Measurements from ENCODE around the gene MFN2.

DNA sequence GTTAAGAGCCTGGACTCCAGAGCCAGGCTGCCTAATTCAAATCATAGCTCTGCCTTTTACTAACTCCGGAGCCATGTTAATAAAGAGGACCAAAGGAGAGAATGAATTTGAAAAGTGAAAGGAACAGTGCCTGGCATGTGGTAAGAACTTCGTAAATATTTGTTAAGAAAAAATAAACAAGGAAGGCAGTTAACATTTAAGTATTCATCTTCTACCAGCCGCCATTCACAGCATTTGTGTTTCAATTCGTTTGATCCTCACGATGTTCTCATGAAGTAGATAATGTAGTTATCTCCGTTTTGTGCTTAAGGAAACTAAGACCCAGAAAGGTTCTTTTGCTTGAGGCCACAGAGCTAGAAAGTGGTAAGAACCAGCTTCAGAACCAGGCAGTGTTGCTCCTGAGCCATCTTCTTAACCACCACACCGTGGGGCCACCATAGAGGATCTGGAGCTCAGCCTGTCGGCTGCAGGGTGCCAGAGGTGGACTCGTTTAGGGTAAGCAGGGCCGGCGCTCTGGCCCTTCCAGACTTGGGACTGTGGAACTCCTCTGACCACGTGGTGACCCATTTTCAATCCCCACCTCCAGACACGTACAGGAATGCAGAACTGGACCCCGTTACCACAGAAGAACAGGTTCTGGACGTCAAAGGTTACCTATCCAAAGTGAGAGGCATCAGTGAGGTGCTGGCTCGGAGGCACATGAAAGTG is 11.9 kb downstream of the MFN2 start:
- TF ChIP-seq, protein P1, sequence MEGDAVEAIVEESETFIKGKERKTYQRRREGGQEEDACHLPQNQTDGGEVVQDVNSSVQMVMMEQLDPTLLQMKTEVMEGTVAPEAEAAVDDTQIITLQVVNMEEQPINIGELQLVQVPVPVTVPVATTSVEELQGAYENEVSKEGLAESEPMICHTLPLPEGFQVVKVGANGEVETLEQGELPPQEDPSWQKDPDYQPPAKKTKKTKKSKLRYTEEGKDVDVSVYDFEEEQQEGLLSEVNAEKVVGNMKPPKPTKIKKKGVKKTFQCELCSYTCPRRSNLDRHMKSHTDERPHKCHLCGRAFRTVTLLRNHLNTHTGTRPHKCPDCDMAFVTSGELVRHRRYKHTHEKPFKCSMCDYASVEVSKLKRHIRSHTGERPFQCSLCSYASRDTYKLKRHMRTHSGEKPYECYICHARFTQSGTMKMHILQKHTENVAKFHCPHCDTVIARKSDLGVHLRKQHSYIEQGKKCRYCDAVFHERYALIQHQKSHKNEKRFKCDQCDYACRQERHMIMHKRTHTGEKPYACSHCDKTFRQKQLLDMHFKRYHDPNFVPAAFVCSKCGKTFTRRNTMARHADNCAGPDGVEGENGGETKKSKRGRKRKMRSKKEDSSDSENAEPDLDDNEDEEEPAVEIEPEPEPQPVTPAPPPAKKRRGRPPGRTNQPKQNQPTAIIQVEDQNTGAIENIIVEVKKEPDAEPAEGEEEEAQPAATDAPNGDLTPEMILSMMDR (IDR thresholded peaks at IDR 0.05), result no peak
- TF ChIP-seq POLR2A (IDR thresholded peaks at IDR 0.05), result no peak

Data from heart left ventricle (tissue), 13 donors.